GM18520 (cell line): ENCODE measurements around the gene CARS1.

Experiments
- ATAC-seq: cut with Tn5 transposase; IDR thresholded peaks from one replicate; pipeline ENCODE4 v1.9.1; 2021; ENCODE audit not compliant: unreplicated experiment

The CARS1 gene

DNA sequence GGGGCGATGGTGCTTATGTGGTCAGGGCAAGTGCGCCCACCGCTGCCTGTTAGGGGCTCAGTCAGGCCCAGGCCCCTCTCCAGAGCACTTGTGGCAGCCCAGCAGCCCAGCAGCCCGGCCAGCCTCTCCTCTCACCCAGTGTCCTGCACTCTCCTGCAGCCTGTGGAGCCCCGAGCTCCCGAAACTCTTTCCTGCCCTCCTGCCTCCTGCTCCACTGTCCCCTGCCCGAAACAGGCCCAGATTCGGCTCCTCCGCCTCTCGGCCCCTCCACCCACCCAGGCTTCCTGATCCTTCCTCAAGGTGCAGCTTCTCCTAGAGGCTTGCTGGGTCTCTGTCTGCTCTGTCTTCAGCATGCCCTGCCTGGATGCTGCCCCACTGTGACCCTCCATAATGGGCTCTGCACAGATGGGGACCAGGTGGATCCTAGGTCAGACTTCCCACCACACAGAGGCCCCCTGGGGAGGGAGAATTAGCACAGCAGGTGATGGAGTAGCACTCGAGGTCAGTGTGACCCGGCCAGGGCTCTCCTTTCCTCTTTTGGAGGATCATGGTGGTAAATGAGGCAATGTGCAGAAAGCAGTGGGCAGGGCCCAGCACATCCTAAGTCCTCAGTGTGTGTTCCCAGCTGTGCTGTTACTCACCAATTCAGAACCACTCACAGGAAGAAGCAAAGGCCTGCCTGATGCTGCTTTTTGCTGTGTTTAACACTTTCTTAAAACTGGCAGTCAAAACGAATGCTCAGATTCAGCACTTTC is 46.5 kb downstream of the CARS1 start:
- no peak for ATAC-seq

DNA sequence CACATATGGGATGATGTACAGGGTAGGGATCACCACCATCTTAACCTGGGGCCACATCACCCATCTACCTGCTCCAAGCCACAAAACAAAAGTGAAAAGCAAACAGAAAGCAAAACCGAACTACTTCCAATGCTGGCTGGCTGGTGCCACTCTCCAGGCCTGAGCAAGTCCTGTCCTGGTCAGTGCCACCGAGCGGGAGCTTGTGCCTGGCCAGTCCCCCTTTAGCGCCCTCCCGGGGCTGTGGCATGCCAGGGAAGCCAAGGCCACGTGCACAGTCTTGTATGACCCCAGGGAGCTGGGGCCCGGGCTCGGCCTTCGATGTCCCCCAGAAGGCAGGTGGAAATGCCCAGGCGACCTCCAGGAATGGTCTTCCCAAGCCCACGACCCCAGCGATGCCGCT is 47.2 kb downstream of the CARS1 start:
- no peak for ATAC-seq

GRCh38 chr11:3009481-3009880 is 47.7 kb downstream of the CARS1 start:
- ATAC-seq = no peak

DNA sequence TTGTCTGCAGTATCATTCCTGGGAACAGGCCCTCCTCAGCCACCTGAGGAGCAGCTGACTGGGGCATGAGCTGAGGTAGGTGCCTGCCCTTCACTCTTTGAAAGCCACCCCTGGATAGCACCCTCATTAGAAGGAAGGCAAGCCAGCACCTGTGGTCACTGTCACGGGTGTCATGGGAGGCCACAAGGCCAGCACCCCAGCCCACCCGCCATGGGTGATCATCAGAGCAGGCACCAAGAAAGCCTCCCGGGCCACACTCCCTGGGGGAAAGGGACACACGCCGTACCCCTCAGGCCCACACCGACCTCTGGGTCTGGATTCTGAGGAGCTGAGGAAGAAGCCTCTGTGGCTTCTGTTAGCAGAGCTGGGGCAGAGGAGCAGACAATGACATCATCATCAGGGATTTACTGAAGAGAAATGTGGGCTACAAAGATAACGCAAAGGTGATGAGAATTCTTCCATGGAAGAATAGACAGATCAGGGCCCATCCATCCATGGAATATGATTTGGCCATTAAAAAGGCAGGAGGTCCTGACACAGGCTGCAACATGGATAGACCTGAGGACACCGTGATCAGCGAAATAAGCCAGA is 48.4 kb downstream of the CARS1 start:
- no peak for ATAC-seq

- no peak for ATAC-seq
Observed at GRCh38 chr11:3007404-3008010, 49.7 kb downstream of the CARS1 start.

GRCh38 chr11:3006505-3007260 is 50.5 kb downstream of the CARS1 start:
- no peak for ATAC-seq

GRCh38 chr11:3004481-3004880 is 52.7 kb downstream of the CARS1 start:
- no peak for ATAC-seq

DNA sequence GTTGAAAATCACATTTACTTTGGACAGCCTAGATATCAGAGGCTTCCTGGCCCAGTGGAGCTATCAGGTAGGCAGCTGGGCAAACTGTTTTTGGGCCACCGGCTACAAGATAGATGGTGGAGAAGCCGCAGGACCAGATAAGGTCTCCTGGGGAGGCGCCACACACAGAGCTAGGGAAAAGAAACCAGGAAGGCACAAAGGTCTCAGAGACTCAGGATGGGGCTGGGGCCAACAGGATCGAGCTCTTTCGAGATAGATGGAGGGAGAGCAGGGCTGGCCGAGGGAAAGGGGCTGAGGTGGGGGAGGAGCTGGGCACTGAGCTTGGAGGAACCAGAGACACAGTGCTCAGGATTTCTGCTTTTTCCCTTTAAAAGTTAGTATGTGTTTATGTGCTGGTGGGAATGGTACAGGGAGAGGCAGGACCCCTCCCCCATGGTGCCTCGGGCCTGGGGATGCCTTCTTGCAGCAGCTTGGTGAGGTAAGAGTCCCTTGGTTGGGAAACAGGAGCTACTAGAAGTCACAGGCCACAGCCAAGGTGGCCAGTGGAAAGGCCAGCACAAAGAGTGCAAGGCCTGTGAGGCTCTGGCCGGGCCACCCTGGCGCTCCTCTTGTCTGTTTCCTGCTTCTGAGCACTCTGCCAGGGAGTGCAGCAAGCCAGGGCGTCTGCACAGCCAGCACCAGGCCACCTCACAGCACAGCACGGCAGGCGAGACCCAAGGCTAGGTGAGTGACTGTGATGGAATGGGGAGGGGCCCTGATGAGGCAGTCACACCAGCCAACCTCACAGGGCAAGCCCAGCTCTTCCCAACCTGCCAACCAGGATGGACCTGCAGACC is 53.6 kb downstream of the CARS1 start:
- no peak for ATAC-seq

- ATAC-seq = no peak
Observed at GRCh38 chr11:3002871-3003270, 54.4 kb downstream of the CARS1 start.

DNA sequence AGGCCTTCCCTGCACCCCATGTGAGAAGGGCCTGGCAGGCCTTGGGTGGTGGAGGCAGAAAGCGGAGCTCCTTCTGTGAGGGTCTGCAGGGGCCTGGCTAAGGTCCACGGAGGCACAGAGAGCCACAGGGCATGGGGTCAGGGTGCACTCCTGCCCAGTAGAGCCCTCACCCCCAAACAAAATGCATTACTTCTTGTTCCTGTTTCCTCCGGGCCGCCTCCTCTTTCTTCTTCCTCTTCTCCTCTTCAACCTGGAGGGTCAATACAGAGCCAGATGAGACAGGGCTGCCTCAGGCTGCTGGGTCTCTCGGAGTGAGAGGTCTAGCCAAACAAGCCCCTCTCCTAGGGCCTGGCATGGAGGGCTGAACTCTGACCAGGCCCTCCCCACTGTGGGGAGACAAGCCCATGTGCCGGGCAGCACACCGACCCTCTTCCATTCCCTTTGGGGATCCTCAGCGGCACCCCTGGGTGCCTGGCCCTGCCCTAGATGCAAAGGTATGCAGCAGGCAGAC is 54.8 kb downstream of the CARS1 start:
- ATAC-seq = no peak

- ATAC-seq = no peak
Observed at GRCh38 chr11:3001496-3001895, 55.7 kb downstream of the CARS1 start.

- no peak for ATAC-seq
Observed at GRCh38 chr11:3000032-3000961, 56.9 kb downstream of the CARS1 start.

DNA sequence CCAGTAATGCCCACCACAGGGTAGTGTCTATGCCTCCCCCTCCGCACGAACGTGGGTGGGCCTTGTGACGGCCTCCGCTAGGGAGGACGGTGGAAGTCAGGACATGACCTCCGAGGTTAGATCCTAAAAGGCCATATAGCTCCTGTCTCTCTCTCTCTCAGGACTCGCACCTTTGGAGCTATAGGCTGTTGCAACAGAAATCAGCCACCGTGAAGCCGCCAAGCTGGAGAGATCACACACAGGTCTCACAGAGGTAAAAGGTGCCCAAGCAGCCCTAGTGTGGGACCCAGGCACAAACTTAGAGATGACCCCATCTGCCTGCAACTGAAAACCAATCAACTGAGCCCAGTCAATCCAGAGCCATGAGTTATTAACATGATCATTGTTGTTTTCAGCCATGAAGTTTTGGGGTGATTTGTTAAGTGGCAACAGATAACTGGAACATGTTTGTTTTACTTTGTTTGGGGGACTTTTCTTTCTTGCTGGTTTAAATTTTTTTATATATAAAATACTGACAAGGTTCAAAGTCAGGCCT is 57.7 kb downstream of the CARS1 start:
- no peak for ATAC-seq

DNA sequence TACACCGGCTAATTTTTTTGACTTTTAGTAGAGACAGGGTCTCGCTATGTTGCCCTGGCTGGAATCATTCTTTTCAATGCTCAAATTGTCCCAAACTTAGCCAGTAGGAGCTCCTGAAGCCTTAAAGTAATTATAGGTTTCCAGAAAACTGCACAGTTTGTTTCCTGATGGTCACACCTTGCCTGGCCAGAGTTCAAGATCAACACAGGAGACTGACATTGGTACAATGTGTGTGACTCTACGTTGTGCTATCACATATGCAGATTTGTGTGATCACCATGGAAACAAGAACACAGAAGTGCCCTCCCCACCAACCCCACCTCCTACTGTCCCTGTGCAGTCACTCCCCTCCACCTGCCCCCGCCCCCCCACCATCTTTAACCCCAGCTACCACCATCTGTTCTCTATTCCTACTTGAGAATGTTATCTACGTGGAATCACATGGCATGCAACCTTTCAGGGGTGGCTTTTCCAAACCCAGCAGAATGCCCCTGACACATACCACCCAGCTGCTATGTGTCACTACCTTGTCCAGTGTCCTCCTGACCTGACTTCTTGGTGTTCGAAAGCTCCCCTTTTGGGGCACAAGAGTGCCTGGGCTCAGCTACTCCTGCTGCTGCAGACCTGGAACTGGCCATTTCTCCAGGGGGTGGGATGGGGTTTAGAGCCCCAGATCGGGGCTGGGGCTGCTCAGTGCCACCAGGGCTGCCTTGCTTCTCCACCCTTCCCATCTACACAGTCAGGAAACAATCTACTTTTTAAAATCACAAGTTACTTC is 59.0 kb downstream of the CARS1 start:
- no peak for ATAC-seq

DNA sequence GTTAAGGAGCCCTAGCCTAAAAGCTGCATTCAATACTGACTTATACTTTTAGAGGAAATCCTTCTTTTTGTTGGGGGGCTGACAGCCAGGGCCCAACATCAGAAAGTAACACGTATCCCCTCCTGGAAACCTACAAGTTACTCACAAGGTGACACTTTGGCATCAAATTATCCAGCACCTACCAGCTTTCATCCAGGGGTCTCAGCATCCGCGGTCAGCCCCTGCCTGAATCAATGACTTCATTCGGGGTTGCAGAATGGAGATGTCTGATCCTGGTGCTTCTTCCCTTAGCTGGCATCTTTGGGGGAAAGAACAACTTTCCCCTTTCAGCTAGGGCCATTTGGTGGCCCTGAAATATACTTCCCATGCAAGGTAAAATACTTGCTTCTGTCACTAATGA is 59.8 kb downstream of the CARS1 start:
- no peak for ATAC-seq

DNA sequence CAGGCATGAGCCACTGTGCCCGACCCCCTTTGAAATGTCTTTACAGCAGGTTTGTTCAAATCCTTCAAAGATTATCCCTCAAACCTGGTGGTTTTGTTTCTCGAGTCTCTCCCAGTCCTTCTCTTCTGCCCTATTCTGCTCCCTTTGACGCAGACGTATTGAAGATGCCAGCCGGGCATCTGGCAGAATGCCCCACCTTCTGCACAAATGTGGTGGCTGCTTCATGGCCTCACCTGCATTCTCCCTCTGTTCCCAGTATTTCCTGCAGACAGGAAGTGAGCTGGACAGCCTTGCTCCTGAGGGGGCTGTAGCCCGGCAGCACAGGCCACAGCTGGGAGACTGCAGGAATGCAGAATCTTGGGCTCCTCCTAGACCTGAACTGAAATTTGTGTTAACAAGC is 60.2 kb downstream of the CARS1 start:
- ATAC-seq = no peak

- ATAC-seq = no peak
Observed at GRCh38 chr11:2995893-2996554, 61.2 kb downstream of the CARS1 start.

DNA sequence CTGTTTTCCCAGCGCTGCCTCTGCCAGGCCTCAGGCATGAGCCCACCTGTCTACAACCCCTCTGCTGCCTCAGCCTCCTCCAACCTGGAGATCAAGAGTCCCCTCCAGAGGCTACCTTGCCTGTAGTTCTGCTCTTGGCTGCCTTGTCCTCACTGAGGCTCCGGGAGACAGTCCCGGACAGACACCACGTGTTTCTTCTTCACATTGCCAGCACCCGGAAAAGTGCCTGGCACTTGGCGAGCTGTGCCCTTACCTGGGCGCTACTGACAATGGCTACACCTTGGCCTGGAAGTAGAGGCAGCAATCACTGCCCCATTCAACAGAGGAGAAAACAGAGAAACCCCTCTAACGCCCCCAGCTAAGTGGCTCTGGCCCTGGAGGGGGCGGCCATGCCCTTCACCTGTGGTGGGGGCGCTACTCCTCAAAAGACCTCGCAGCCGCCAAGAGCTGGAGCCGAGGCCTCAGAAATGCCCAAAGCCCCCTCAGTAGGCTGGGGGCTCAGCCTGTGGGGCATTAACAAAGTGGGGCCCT is 62.1 kb downstream of the CARS1 start:
- no peak for ATAC-seq
